C4-2B (cell line): ENCODE data around the gene KRTAP12-3.

Experiments used
- CTCF ChIP-seq: fragments of 450-650 bp; conservative IDR thresholded peaks from 2 replicates; pipeline ENCODE4 v1.5.1; 2017; ENCODE audit warnings: mild to moderate bottlenecking
- ZFX ChIP-seq: fragments of 450-650 bp; IDR thresholded peaks from 2 replicates; pipeline ENCODE4 v1.6.1; 2017

- TF ChIP-seq CTCF, result no peak
- no peak for TF ChIP-seq ZFX
Observed at GRCh38 chr21:44667612-44668011, 9.9 kb downstream of the KRTAP12-3 start.
